Astrocyte of the spinal cord (primary cell): Measurements from ENCODE around the gene SLC22A15.

Experiments used
- DNase-seq: peaks from one replicate; pipeline ENCODE4 v3.0.0; 2011; ENCODE audit warnings: low read depth, low spot score
- H3K4me3 ChIP-seq: 2 replicates; pipeline ENCODE4 v1.5.1; 2011; ENCODE audit warnings: low read depth, mild to moderate bottlenecking, low read length, moderate library complexity
- CTCF ChIP-seq: IDR thresholded peaks from 2 replicates; pipeline ENCODE4 v1.5.1; 2012; ENCODE audit warnings: low read depth, mild to moderate bottlenecking, low read length, inconsistent platforms
- in situ Hi-C: cut with HindIII; loops from 2 replicates; pipeline ENCODE4 v1.10.0; 2017; ENCODE audit warnings: low sequenced_read_pairs

Gene SLC22A15

DNA sequence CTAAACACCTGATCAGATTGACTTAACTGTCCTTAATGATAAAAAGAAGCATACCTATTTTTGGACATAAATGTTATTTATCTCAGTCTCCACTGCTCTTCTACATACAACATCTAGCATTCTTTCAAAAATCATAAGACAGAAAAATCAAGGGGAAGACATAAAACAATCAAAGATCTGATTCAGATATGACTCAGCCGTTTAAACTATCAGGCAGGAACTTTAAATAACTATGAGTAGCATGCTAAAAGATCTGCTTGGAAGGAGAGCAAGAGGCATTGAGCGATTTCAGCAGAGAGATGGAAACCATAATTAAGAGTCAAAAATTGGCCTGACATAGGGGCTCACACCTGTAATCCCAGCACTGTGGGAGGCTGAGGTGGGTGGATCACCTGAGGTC lies 27.2 kb upstream of the SLC22A15 start:
- no peak for TF ChIP-seq CTCF
- no peak overlapping the region for H3K4me3 ChIP-seq
- in situ Hi-C loops = no loop called here

DNA sequence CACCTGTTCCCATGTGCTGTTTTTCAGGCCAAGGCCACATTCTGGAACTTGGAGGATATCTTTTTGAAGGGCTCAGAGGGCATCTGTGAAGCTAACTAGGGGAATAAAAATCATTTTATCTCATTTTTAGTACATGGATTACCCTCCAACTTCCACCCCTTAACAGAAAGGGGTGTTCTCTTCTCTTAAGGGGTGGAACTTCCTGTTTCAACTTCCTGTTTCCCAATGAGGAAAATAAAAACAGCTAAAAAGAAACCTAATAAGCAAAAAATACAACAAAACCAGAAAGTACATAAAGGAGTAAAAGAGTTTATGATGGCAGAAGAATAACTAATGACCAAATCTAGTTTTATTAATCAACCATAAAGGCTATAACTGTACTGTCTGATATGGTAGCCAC lies 24.8 kb upstream of the SLC22A15 start:
- no peak overlapping the region for H3K4me3 ChIP-seq
- in situ Hi-C loops = no loop called here
- TF ChIP-seq CTCF = no peak
- no peak for DNase-seq

More for the DNA sequence above, 27.2 kb upstream of the SLC22A15 start:
- DNase-seq = no peak

DNA sequence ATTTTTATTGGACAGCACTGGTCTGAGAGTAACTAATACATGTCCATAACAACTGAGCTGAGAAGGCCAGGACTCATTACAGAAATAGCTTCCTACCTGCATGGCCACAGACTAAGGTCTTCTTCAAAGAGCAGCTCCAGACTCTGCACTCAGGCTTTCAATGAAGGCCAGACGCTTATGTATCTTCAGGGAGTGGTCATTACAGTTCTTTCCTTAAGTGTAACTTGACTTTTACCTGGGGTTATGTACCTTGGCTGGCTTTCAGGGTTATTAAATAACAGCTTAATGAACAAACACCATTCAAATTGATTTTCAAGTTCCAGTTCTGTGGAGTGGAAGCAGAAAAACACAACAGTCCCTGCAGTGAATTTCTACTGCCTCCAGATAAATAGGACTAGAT lies 23.8 kb upstream of the SLC22A15 start:
- in situ Hi-C loops = no loop called here
- no peak for DNase-seq
- H3K4me3 ChIP-seq = no peak overlapping the region
- no peak for TF ChIP-seq CTCF

DNA sequence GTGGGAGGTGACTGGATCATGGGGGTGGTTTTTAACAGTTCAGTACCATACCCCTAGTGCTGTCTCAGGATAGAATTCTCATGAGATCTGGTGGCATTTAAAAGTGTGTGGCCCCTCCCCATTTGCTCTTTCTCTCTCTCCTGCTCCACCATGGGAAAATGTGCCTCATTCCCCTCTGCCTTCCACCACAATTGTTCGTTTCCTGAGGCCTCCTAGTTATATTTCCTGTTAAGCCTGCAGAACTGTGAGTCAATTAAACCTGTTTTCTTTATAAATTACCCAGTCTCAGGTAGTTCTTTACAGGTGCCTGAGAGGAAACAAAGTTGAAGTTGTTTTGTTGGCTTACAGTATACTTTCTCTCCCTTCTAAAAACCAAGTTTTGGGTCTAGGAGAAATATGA lies 23.1 kb upstream of the SLC22A15 start:
- no peak for TF ChIP-seq CTCF
- H3K4me3 ChIP-seq = no peak overlapping the region
- no peak for DNase-seq
- in situ Hi-C loops = no loop called here

DNA sequence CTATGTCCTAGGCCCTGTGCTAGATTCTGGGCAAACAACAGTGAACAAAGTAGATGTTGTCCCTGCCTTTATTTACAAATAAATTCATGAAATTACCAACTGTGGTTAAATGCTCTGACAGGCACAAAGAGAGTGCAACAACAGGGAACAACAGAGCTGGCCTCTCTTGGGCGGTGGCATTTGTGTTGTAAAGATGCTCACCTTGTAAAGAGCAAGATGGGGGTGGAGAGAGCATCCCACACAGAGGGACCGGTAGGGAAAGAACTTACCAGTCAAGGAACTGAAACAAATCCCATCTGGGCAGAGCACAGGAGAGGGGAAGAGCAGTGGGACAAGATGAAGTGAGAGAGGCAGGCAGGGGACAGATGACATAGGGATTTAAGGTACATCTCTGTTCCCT lies 21.6 kb upstream of the SLC22A15 start:
- H3K4me3 ChIP-seq = no peak overlapping the region
- in situ Hi-C loops = no loop called here
- TF ChIP-seq CTCF = no peak
- no peak for DNase-seq

- no peak for DNase-seq
- TF ChIP-seq CTCF = no peak
- in situ Hi-C loops = no loop called here
- H3K4me3 ChIP-seq = no peak overlapping the region
Measured at GRCh38 chr1:115955228-115955627, 21.1 kb upstream of the SLC22A15 start.

DNA sequence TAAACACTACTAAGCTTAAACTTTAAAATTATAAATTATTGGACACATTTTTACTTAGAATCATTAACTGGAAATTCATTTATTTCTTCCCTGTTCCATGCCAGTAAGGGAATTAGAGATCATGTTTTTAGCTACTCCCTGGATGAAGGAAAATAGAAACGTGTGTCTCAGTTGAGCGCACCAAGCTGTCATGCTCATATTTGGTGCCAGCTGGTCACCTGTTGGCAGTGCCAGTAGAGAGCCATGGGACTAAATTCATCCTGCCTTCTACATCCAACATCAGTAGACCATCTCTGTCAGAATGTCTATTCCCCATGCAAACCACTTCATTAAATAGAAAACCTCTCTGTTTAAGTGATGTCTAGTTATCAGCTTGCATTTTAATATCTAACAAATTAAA lies 17.4 kb upstream of the SLC22A15 start:
- DNase-seq = no peak
- no peak overlapping the region for H3K4me3 ChIP-seq
- in situ Hi-C loops = no loop called here
- TF ChIP-seq CTCF = no peak
